ENCODE data around the gene HS2ST1. TPM values are rescaled to one million over a fixed set of nuclear protein-coding genes. Genes with fewer than 3 reads are reported as not detected.

HS2ST1 gene
- total RNA-seq, 1 experiment from 2014 or later: 35.0 TPM

DNA sequence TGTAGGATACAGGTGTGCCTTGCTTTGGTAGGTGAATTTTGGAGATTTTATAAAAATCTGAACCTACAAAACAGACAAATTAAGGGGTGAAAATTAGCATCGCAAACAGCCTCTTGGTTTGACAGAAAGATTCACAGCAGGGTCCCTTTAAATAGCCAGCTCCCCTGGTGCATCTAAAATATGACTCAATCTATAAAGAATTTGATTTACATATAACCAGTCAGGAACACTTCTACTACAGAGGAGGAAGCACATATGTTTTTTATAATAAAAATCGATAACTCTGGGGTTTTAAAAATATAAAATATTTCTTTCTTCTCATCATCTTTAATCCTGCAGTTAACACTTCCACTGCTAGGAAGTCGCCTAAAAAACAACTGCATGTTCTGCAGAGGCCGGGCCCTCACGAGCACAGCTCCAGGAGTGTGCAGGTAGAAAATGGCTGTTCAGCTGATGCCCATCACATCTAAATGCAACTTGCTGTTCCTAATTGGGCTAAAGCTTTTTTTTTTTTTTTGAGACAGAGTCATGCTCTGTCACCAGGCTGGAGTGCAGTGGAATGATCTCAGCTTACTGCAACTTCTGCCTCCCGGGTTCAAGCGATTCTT is 203.4 kb downstream of the HS2ST1 start:
- H3K4me3 ChIP-seq: no peak overlapping the region
- peaks cover 17% of the 10 kb centered on the region for H3K4me1 ChIP-seq (replicated peaks; ENCODE audit: insufficient read depth)
- H3F3A ChIP-seq (ENCODE audit: insufficient read depth, low read depth): no peaks in the 10 kb centered on the region; the same call in 1 of the 2 replicates
- no peak overlapping the region for H2AFZ ChIP-seq
- H3K36me3 ChIP-seq (ENCODE audit: low read depth): no peaks in the 10 kb centered on the region
- H3K27me3 ChIP-seq (ENCODE audit: insufficient read depth, low read depth): no peaks in the 10 kb centered on the region
- intact Hi-C loops (cut with micrococcal nuclease; ENCODE audit: unreplicated experiment): no loop called here
- TF ChIP-seq CTCF (conservative IDR thresholded peaks at IDR 0.05): no peak
- no peak for TF ChIP-seq EZH2 (IDR thresholded peaks at IDR 0.05; ENCODE audit: low read depth)
- no peaks in the 10 kb centered on the region for H3K79me2 ChIP-seq (ENCODE audit: low read depth)
- ChIA-PET POLR2A (ENCODE audit: unreplicated experiment) (interaction anchor here (0.6 kb wide), 1 partner anchor 198 kb away, joined by 3 read pairs; no protein-coding TSS in a partner anchor), CTCF (no interaction called here)
- H4K20me1 ChIP-seq (ENCODE audit: insufficient read depth): no peaks in the 10 kb centered on the region
- H3K4me2 ChIP-seq: peak overlapping the region; percentile 47; the same call in 1 of the 2 replicates
- H3K9me2 ChIP-seq (ENCODE audit: insufficient read depth): no peaks in the 10 kb centered on the region
- no peaks in the 10 kb centered on the region for H3K9me3 ChIP-seq (ENCODE audit: insufficient read depth, low read depth)
- peak in 1 of 2 experiments; percentile 58 for DNase-seq
- no peak overlapping the region for H3K27ac ChIP-seq
- BruUV-seq (replicated peaks): no TSS peak

DNA sequence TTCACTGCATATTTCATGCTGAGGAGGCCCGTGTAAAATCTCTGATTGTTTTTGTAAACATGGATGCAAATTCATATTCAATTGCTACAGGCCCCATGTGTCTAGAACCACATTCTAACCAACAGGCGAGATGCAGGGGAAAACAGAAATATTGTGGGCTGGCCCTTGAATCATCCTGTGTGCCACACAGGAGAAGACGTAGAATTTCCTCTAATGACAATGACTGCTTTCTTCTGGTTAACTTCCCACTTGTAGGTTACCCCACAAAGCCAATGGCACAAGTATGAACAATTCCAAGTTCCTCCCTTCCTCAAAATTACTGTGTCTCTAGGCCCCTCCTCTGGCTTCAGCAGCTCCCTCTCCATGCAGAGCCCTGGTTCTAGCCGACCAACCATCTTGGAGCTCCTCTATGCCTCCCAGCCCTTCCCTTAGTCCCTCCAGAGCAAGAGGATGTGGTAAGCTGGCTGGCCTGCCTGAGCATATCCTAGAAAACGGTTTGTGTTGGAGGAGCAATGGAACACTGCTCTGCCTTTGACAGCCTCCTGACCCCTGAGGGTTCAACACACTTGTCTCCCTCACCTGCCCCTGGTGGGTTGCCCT is 205.2 kb downstream of the HS2ST1 start:
- POLR2A ChIA-PET (ENCODE audit: unreplicated experiment): interaction anchor here (0.6 kb wide), 1 partner anchor 1102 kb away, joined by 4 read pairs; no protein-coding TSS in a partner anchor
- Histone ChIP-seq H3K27me3 (ENCODE audit: insufficient read depth, low read depth) (no peaks in the 10 kb centered on the region), H3K27ac (no peak overlapping the region), H3K9me2 (ENCODE audit: insufficient read depth) (no peaks in the 10 kb centered on the region), H3K4me2 (no peak overlapping the region), H2AFZ (no peak overlapping the region), H4K20me1 (ENCODE audit: insufficient read depth) (no peaks in the 10 kb centered on the region), H3K79me2 (ENCODE audit: low read depth) (no peaks in the 10 kb centered on the region), H3K4me1 (replicated peaks; ENCODE audit: insufficient read depth) (peaks cover 17% of the 10 kb centered on the region), H3K4me3 (no peak overlapping the region), H3K36me3 (ENCODE audit: low read depth) (no peaks in the 10 kb centered on the region), H3K9me3 (ENCODE audit: insufficient read depth, low read depth) (no peaks in the 10 kb centered on the region), H3F3A (ENCODE audit: insufficient read depth, low read depth) (no peaks in the 10 kb centered on the region; the same call in 1 of the 2 replicates)
- CTCF ChIA-PET: interaction anchor here (0.6 kb wide), 1 partner anchor 987 kb away, joined by 5 read pairs; no protein-coding TSS in a partner anchor
- intact Hi-C loops (cut with micrococcal nuclease; ENCODE audit: unreplicated experiment): no loop called here
- DNase-seq: no peak
- no peak for TF ChIP-seq CTCF (conservative IDR thresholded peaks at IDR 0.05)
- BruUV-seq (replicated peaks): no TSS peak

DNA sequence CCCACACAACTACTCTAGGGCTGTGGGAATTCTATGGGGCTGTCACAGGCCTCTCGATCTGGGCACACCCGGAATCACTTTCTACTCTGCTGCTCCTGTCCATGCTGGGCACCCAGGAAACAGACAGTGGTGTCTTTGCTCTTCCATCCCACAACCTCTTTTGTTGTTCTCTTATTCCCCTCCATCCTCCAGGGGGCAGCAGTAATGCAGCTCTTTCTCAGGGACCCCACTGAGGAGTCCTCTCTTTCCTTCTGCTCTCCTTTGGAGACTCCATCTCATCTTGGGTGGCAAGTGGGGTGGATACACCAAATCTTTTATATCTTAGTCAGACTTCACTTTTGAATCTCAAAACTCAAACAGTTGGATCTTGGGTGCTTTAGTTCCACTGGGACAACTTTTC is 206.3 kb downstream of the HS2ST1 start:
- Histone ChIP-seq H2AFZ (no peak overlapping the region), H3K79me2 (ENCODE audit: low read depth) (no peaks in the 10 kb centered on the region), H3K4me1 (replicated peaks; ENCODE audit: insufficient read depth) (peaks cover 10% of the 10 kb centered on the region), H3K36me3 (ENCODE audit: low read depth) (no peaks in the 10 kb centered on the region), H3K27me3 (ENCODE audit: insufficient read depth, low read depth) (no peaks in the 10 kb centered on the region), H3K27ac (no peak overlapping the region), H3F3A (ENCODE audit: insufficient read depth, low read depth) (no peaks in the 10 kb centered on the region; the same call in 1 of the 2 replicates), H4K20me1 (ENCODE audit: insufficient read depth) (no peaks in the 10 kb centered on the region), H3K9me2 (ENCODE audit: insufficient read depth) (no peaks in the 10 kb centered on the region), H3K4me2 (no peak overlapping the region), H3K4me3 (no peak overlapping the region), H3K9me3 (ENCODE audit: insufficient read depth, low read depth) (no peaks in the 10 kb centered on the region)
- ChIA-PET POLR2A (ENCODE audit: unreplicated experiment) (no interaction called here), CTCF (no interaction called here)
- no TSS peak for BruUV-seq (replicated peaks)
- intact Hi-C loops (cut with micrococcal nuclease; ENCODE audit: unreplicated experiment): no loop called here
- TF ChIP-seq EZH2 (IDR thresholded peaks at IDR 0.05; ENCODE audit: low read depth) (no peak), CTCF (conservative IDR thresholded peaks at IDR 0.05) (peak; percentile 45; the same call in 1 of the 2 replicates)
- no peak for DNase-seq

Data from PC-9 (cell line).